Activated T-cell treated with anti-CD3 and anti-CD28 coated beads, Interleukin-2, amount 50 U/mL, for 72 hours (primary cell): Measurements from ENCODE around the gene HGS. TPM values are rescaled to one million over a fixed set of nuclear protein-coding genes. Genes with fewer than 3 reads are reported as not detected.
"Not testable (repeated sequence)": the region's sequence is repeated elsewhere in the genome, so short reads cannot be mapped to it uniquely, and the experiment has no call there.

Experiments used
- ATAC-seq, 2 donors: fragments of 150-1000 bp; cut with Tn5 transposase; replicated peaks in 1 of 2; 2 replicates each; pipeline ENCODE4 v1.10.0; 2021; ENCODE audit warnings: moderate library complexity in 2 of 2, mild to moderate bottlenecking in 1 of 2
- DNase-seq, 2 donors: peaks; one replicate each; pipeline ENCODE4 v3.0.0; 2021 to 2022; ENCODE audit warnings: mixed read lengths in 1 of 2
- H3K27ac Mint-ChIP-seq: one replicate; pipeline ENCODE4 v1.8.0; 2022; ENCODE audit warnings: mild to moderate bottlenecking, moderate library complexity, mixed read lengths
- H3K27me3 Mint-ChIP-seq: one replicate; pipeline ENCODE4 v1.8.0; 2022; ENCODE audit warnings: low read depth, mixed read lengths
- H3K36me3 Mint-ChIP-seq, 2 donors: one replicate each; pipeline ENCODE4 v1.8.0; 2022; ENCODE audit warnings: mixed read lengths in 2 of 2, mild to moderate bottlenecking in 1 of 2; ENCODE audit not compliant: insufficient read depth in 2 of 2
- H3K4me1 Mint-ChIP-seq: one replicate; pipeline ENCODE4 v1.8.0; 2022; ENCODE audit warnings: low read depth, mixed read lengths
- H3K4me3 Mint-ChIP-seq, 2 donors: one replicate each; pipeline ENCODE4 v1.8.0; 2022; ENCODE audit warnings: mild to moderate bottlenecking in 2 of 2, mixed read lengths in 2 of 2, moderate library complexity in 2 of 2
- H3K9me3 Mint-ChIP-seq, 2 donors: one replicate each; pipeline ENCODE4 v1.8.0; 2022; ENCODE audit warnings: mixed read lengths in 2 of 2
- total RNA-seq, 2 donors: library from RNA; stranded (reverse); gene quantifications; one replicate each; pipeline ENCODE4 v1.2.3, GENCODE V29; 2022

Gene HGS
- total RNA-seq, 2 donors from 2014 or later, result 95.5 to 96.0 TPM

- Mint-ChIP-seq H3K4me1 (peaks cover 14% of the 10 kb centered on the region), H3K27ac (no peak overlapping the region), H3K4me3 (no peak overlapping the region), H3K9me3 (no peaks in the 10 kb centered on the region), H3K27me3 (peaks cover 38% of the 10 kb centered on the region), H3K36me3 (no peaks in the 10 kb centered on the region)
- DNase-seq, result no peak
- ATAC-seq, result no peak
Observed at GRCh38 chr17:81734405-81735263, 50.8 kb downstream of the HGS start.

- DNase-seq (no peak), ATAC-seq (peak; percentile 10 to 30)
- H3K4me3 Mint-ChIP-seq, result peak overlapping the region; percentile 63 to 71
- no peak overlapping the region for H3K27ac Mint-ChIP-seq
- H3K9me3 Mint-ChIP-seq, result no peaks in the 10 kb centered on the region
- no peaks in the 10 kb centered on the region for H3K36me3 Mint-ChIP-seq
- peaks cover 31% of the 10 kb centered on the region for H3K27me3 Mint-ChIP-seq
- H3K4me1 Mint-ChIP-seq, result peaks cover 14% of the 10 kb centered on the region
Observed at GRCh38 chr17:81735264-81736102, 51.7 kb downstream of the HGS start.

DNA sequence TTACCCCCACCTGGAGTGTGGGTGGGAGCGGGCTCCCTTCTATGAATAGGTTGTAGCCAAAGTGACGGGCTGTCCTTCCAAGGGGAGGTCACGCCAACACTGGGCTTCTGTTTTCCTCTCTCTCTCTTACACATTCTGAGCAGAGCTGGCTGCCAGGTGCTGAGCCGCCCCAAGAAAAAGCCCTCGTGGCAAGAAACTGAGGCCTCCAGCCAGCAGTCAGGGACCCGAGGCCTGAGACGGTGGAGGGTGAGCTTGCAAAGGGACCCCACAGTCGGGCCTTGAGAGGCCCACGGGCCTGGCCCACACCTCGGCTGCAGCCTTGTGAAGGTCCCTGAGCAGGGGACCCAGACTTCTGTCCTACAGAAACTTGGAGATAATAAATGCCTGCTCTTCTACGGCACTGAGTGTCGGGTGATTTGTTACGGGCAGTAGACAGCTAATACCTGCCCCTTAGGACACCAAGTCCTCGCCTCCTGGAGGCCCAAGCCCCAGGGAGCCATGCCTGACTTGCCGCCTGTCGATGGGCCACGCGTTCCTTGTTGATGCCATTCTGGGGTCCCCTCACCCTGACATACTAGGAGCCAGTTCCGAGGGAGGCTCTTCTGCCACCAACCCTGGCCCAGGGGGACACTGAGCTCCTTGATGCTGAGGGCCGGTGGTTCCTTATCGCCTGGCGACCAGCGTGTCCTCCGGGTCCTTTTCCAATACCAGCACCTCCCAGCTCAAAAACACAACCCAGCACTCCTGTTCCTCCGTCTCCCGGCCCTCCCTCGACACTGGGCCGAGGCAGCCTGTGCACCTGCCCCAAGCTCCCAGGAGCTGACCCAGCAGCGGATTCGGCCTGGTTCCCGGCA, 54.4 kb downstream of the HGS start:
- DNase-seq (no peak), ATAC-seq (no peak)
- Mint-ChIP-seq H3K4me3 (no peak overlapping the region), H3K27ac (no peak overlapping the region), H3K9me3 (no peaks in the 10 kb centered on the region), H3K36me3 (no peaks in the 10 kb centered on the region), H3K27me3 (peaks cover 22% of the 10 kb centered on the region), H3K4me1 (peaks cover 14% of the 10 kb centered on the region)

- Mint-ChIP-seq H3K27ac (no peak overlapping the region), H3K4me3 (no peak overlapping the region), H3K9me3 (no peaks in the 10 kb centered on the region), H3K36me3 (no peaks in the 10 kb centered on the region), H3K27me3 (peaks cover 15% of the 10 kb centered on the region), H3K4me1 (peaks cover 8% of the 10 kb centered on the region)
- ATAC-seq, result no peak
- no peak for DNase-seq
Observed at GRCh38 chr17:81738801-81739393, 55.1 kb downstream of the HGS start.

- DNase-seq, ATAC-seq, H3K27ac Mint-ChIP-seq: not testable (repeated sequence)
Observed at GRCh38 chr17:81739593-81739992, 55.8 kb downstream of the HGS start.

DNA sequence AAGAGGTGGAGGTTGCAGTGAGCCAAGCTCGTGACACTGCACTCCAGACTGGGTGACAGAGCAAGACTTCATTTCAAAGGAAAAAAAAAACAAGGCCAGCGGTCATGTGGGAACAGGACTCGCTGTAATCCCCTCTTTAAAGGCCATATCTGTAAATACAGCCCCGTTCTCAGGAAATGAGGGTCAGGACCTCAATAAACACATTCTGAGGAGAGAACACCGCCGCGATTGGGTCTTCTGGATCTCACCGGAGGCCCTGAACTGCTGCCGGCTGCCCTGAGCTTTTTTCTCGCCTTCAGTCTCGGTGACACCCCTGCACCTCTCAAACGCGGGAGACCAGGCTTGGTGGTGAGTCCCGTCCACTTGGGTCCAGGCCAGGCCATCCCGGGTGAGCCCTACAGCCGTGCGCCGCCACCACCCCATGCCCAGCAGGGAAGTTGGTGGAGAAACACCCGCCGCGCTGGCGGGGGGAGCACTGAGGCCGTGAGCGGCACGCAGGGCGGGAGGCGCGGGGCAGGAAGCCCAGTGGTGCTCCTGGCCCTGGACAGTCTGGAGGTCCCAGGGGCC, 56.7 kb downstream of the HGS start:
- no peak overlapping the region for H3K27ac Mint-ChIP-seq
- H3K4me1 Mint-ChIP-seq, result peaks cover 6% of the 10 kb centered on the region
- H3K36me3 Mint-ChIP-seq, result no peaks in the 10 kb centered on the region
- ATAC-seq, result peak in 1 of 2 donors; percentile 13
- no peaks in the 10 kb centered on the region for H3K9me3 Mint-ChIP-seq
- DNase-seq, result no peak
- H3K27me3 Mint-ChIP-seq, result peaks cover 14% of the 10 kb centered on the region
- H3K4me3 Mint-ChIP-seq, result no peak overlapping the region

More at GRCh38 chr17:81739593-81739992, 55.8 kb downstream of the HGS start:
- not testable (repeated sequence) for H3K9me3 Mint-ChIP-seq, H3K36me3 Mint-ChIP-seq, H3K4me1 Mint-ChIP-seq, H3K4me3 Mint-ChIP-seq
- peaks cover 15% of the 10 kb centered on the region for H3K27me3 Mint-ChIP-seq

- no peak overlapping the region for H3K27ac Mint-ChIP-seq
- no peaks in the 10 kb centered on the region for H3K9me3 Mint-ChIP-seq
- peaks cover 8% of the 10 kb centered on the region for H3K27me3 Mint-ChIP-seq
- DNase-seq (no peak), ATAC-seq (peak in 1 of 2 donors; percentile 20)
- no peaks in the 10 kb centered on the region for H3K4me1 Mint-ChIP-seq
- no peaks in the 10 kb centered on the region for H3K36me3 Mint-ChIP-seq
- H3K4me3 Mint-ChIP-seq, result no peak overlapping the region
Observed at GRCh38 chr17:81741049-81741593, 57.3 kb downstream of the HGS start.

DNA sequence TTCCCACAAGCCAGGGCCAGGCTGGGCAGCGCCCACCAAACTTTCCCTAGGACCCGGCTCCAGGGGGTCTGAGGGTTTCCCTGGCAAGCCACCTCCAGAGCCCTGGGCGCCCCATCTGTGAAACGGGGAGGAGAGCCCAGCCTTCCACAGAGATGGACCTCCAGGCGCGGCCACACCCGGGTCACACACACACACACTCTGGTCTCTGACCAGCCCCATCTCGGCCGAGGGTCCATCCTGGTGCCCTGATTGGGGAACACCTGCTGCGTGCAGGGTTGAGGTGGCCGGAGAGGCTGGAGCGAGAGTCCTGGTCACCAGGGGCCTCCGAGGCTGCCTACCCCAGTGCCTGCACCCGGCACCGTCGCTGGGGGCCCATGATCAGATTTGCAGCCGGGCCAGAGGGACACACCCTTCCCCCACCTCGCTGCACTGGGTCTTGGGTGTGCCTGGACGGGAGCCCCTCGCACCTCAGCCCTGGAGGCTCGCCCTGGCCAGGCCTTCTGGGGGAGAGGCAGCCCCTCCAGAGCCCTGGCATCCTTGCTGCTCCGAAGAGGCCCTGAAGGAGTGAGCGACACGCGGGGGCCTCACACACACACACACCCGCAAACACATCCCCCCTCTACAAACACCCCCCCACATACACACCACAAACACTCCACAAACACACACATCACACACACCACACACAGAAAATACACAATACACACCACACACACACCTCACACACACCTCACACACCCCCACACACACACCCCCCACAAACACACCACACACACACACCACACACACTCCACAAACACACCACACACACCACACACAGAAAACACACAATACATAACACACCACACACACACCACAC, 58.0 kb downstream of the HGS start:
- Mint-ChIP-seq H3K27me3 (peaks cover 8% of the 10 kb centered on the region), H3K36me3 (no peaks in the 10 kb centered on the region), H3K4me1 (no peaks in the 10 kb centered on the region), H3K9me3 (no peaks in the 10 kb centered on the region), H3K27ac (no peak overlapping the region), H3K4me3 (no peak overlapping the region)
- peak in 1 of 2 donors; percentile 20 for ATAC-seq
- DNase-seq, result no peak

Other genes starting within 250 kb of the HGS start
- gene ACTG1, start 171.2 kb upstream of the HGS start, total RNA-seq, result 1,000 to 10,000 TPM; 3,862 to 3,966 TPM
- 1 to 10 TPM in 1 of 2 donors, under 1 TPM in 1; 0.95 to 1.8 TPM for gene FSCN2, start 155.6 kb upstream of the HGS start, total RNA-seq
- gene FAAP100, start 131.7 kb upstream of the HGS start, total RNA-seq, result 10 to 100 TPM; 21.3 to 29.1 TPM
- 100 to 1,000 TPM in 1 of 2 donors, 10 to 100 TPM in 1; 89.7 to 107 TPM for gene NPLOC4, start 46.9 kb upstream of the HGS start, total RNA-seq
- 1 to 10 TPM in 1 of 2 donors, under 1 TPM in 1; 0.63 to 1.1 TPM for gene TSPAN10, start 46.8 kb upstream of the HGS start, total RNA-seq
- gene PDE6G, start 27.5 kb upstream of the HGS start, total RNA-seq, result 1 to 10 TPM; 4.2 to 4.4 TPM
- 10 to 100 TPM; 49.1 to 58.8 TPM for gene OXLD1, start 17.4 kb upstream of the HGS start, total RNA-seq
- gene CCDC137, start 17.3 kb upstream of the HGS start, total RNA-seq, result 10 to 100 TPM; 26.1 to 46.5 TPM
- gene ARL16, start 214 bp upstream of the HGS start, total RNA-seq, result 10 to 100 TPM; 33.0 to 45.3 TPM
- gene MRPL12, start 19.4 kb downstream of the HGS start, total RNA-seq, result 10 to 100 TPM; 49.1 to 64.7 TPM
- gene SLC25A10, start 28.3 kb downstream of the HGS start, total RNA-seq, result 10 to 100 TPM in 1 of 2 donors, 1 to 10 TPM in 1; 9.2 to 11.3 TPM
- gene GCGR, start 120.1 kb downstream of the HGS start, total RNA-seq, result under 1 TPM in 1 of 2 donors, not detected in 1; 0.17 TPM
- 10 to 100 TPM; 61.9 to 77.2 TPM for gene MCRIP1, start 149.3 kb downstream of the HGS start, total RNA-seq
- gene PPP1R27, start 151.0 kb downstream of the HGS start, total RNA-seq, result not detected
- 100 to 1,000 TPM; 430 to 436 TPM for gene P4HB, start 176.5 kb downstream of the HGS start, total RNA-seq
- 100 to 1,000 TPM; 369 to 410 TPM for gene ARHGDIA, start 187.3 kb downstream of the HGS start, total RNA-seq
- gene ALYREF, start 207.6 kb downstream of the HGS start, total RNA-seq, result 100 to 1,000 TPM in 1 of 2 donors, 10 to 100 TPM in 1; 95.9 to 122 TPM
- gene ANAPC11, start 207.7 kb downstream of the HGS start, total RNA-seq, result 100 to 1,000 TPM in 1 of 2 donors, 10 to 100 TPM in 1; 78.5 to 106 TPM
- gene NPB, start 218.2 kb downstream of the HGS start, total RNA-seq, result under 1 TPM in 1 of 2 donors, not detected in 1; 0.19 TPM
- gene PCYT2, start 227.4 kb downstream of the HGS start, total RNA-seq, result 10 to 100 TPM; 13.9 to 14.2 TPM
- gene SIRT7, start 234.2 kb downstream of the HGS start, total RNA-seq, result 10 to 100 TPM; 42.2 to 44.2 TPM
- 10 to 100 TPM; 41.5 to 44.7 TPM for gene MAFG, start 243.7 kb downstream of the HGS start, total RNA-seq